ENCODE measurements around the gene EPHA8. TPM values are rescaled to one million over a fixed set of nuclear protein-coding genes. Genes with fewer than 3 reads are reported as not detected.

Gene EPHA8
- total and polyA plus RNA-seq, 9 of the 15 experiments (the other 6 are each of a cell fraction or from before 2014, with no cell fraction given): not detected

DNA sequence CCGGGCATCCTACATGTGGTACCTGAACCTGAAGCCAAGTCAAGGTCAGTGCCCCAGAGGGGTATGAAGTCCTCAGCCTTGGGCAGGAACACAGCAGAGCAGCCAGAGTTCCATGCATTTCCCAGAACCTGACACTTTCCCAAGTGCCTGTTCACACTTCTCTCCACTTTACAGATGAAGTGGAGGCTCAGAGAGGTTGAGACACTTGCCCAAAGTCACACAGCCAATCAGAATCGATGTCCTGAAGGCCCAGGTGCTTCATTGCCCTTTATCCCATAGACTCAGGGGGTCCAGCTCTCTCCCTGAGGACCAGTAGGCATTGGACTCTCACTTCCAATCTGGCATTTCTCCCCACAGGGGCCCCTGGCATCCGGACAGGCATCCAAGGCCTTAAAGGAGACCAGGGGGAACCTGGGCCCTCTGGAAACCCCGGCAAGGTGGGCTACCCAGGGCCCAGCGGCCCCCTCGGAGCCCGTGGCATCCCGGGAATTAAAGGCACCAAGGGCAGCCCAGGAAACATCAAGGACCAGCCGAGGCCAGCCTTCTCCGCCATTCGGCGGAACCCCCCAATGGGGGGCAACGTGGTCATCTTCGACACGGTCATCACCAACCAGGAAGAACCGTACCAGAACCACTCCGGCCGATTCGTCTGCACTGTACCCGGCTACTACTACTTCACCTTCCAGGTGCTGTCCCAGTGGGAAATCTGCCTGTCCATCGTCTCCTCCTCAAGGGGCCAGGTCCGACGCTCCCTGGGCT is 75.4 kb downstream of the EPHA8 start (continued):
- TF ChIP-seq, protein P1, sequence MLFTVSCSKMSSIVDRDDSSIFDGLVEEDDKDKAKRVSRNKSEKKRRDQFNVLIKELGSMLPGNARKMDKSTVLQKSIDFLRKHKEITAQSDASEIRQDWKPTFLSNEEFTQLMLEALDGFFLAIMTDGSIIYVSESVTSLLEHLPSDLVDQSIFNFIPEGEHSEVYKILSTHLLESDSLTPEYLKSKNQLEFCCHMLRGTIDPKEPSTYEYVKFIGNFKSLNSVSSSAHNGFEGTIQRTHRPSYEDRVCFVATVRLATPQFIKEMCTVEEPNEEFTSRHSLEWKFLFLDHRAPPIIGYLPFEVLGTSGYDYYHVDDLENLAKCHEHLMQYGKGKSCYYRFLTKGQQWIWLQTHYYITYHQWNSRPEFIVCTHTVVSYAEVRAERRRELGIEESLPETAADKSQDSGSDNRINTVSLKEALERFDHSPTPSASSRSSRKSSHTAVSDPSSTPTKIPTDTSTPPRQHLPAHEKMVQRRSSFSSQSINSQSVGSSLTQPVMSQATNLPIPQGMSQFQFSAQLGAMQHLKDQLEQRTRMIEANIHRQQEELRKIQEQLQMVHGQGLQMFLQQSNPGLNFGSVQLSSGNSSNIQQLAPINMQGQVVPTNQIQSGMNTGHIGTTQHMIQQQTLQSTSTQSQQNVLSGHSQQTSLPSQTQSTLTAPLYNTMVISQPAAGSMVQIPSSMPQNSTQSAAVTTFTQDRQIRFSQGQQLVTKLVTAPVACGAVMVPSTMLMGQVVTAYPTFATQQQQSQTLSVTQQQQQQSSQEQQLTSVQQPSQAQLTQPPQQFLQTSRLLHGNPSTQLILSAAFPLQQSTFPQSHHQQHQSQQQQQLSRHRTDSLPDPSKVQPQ (CRISPR knock-in tag; IDR thresholded peaks at IDR 0.05; ENCODE audit: borderline replicate concordance): no peak
- TF ChIP-seq SRF (CRISPR knock-in tag; IDR thresholded peaks at IDR 0.05) (no peak), ZBTB8A (IDR thresholded peaks at IDR 0.05; ENCODE audit: partially characterized antibody) (no peak), ELF2 (CRISPR knock-in tag; IDR thresholded peaks at IDR 0.05) (no peak), KDM1A (IDR thresholded peaks at IDR 0.05) (peak in 1 of 2 experiments; percentile 19; a peak in 2 of 4 replicates), ZNF212 (CRISPR knock-in tag; IDR thresholded peaks at IDR 0.05) (no peak), ZFP30 (CRISPR knock-in tag; IDR thresholded peaks at IDR 0.05; ENCODE audit: borderline replicate concordance) (no peak), RBM25 (IDR thresholded peaks at IDR 0.05; ENCODE audit: low read depth, low read length, severe bottlenecking) (peak; percentile 96), ZFP36 (IDR thresholded peaks at IDR 0.05; ENCODE audit: low read depth, low read length, partially characterized antibody) (peak; percentile 93), ETV5 (CRISPR knock-in tag; IDR thresholded peaks at IDR 0.05; ENCODE audit: low read depth) (no peak), BCOR (IDR thresholded peaks at IDR 0.05) (peak; percentile 84), PTBP1 (IDR thresholded peaks at IDR 0.05; ENCODE audit: low read depth, low read length) (0 out of 2 replicates have a peak, but pooled peaks have one; percentile 59), HINFP (tag; conservative IDR thresholded peaks at IDR 0.05; ENCODE audit: low read depth) (no peak)
- TF ChIP-seq, protein P2, sequence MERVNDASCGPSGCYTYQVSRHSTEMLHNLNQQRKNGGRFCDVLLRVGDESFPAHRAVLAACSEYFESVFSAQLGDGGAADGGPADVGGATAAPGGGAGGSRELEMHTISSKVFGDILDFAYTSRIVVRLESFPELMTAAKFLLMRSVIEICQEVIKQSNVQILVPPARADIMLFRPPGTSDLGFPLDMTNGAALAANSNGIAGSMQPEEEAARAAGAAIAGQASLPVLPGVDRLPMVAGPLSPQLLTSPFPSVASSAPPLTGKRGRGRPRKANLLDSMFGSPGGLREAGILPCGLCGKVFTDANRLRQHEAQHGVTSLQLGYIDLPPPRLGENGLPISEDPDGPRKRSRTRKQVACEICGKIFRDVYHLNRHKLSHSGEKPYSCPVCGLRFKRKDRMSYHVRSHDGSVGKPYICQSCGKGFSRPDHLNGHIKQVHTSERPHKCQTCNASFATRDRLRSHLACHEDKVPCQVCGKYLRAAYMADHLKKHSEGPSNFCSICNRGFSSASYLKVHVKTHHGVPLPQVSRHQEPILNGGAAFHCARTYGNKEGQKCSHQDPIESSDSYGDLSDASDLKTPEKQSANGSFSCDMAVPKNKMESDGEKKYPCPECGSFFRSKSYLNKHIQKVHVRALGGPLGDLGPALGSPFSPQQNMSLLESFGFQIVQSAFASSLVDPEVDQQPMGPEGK (CRISPR knock-in tag; IDR thresholded peaks at IDR 0.05; ENCODE audit: borderline replicate concordance): no peak

Measured in K562 (cell line).